Chondrocyte (in vitro differentiated cells): ENCODE results near the gene ITIH1. TPM values are rescaled to one million over a fixed set of nuclear protein-coding genes. Genes with fewer than 3 reads are reported as not detected.

Experiments used
- DNase-seq: peaks from one replicate; pipeline ENCODE4 v3.0.0; 2021; ENCODE audit warnings: mixed read lengths, low spot score
- H3K27ac Mint-ChIP-seq: one replicate; pipeline ENCODE4 v1.8.0; 2021; ENCODE audit warnings: mild to moderate bottlenecking, moderate library complexity, mixed read lengths; ENCODE audit not compliant: unreplicated experiment
- H3K27me3 Mint-ChIP-seq: 2 replicates; pipeline ENCODE4 v1.8.0; 2021; ENCODE audit warnings: low read depth, mixed read lengths
- H3K36me3 Mint-ChIP-seq: 2 replicates; pipeline ENCODE4 v1.8.0; 2021; ENCODE audit warnings: low read depth, mixed read lengths
- H3K4me1 Mint-ChIP-seq: 2 replicates; pipeline ENCODE4 v1.8.0; 2021; ENCODE audit warnings: low read depth, mild to moderate bottlenecking, mixed read lengths
- H3K4me3 Mint-ChIP-seq: one replicate; pipeline ENCODE4 v1.8.0; 2021; ENCODE audit warnings: mild to moderate bottlenecking, moderate library complexity, mixed read lengths; ENCODE audit not compliant: unreplicated experiment
- H3K9me3 Mint-ChIP-seq: 2 replicates; pipeline ENCODE4 v1.8.0; 2021; ENCODE audit warnings: low read depth, mixed read lengths
- CTCF ChIP-seq: fragments of 200-600 bp; sonication (generic); IDR thresholded peaks from 2 replicates; pipeline ENCODE4 v1.5.0; 2021; ENCODE audit warnings: antibody characterized with exemption, mild to moderate bottlenecking, moderate library complexity
- total RNA-seq: library from RNA; stranded (reverse); gene quantifications from 3 replicates; pipeline ENCODE4 v1.2.1, GENCODE V29; 2021

The ITIH1 gene
- total RNA-seq, 1 donor from 2014 or later = not detected

GRCh38 chr3:52838561-52839267 lies 61.3 kb downstream of the ITIH1 start:
- Mint-ChIP-seq H3K4me1 (peaks cover 37% of the 10 kb centered on the region), H3K9me3 (no peaks in the 10 kb centered on the region), H3K27me3 (no peaks in the 10 kb centered on the region), H3K27ac (no peak overlapping the region), H3K36me3 (peaks cover 12% of the 10 kb centered on the region), H3K4me3 (no peak overlapping the region)
- no peak for TF ChIP-seq CTCF
- no peak for DNase-seq

GRCh38 chr3:52839268-52839575 lies 61.8 kb downstream of the ITIH1 start:
- DNase-seq = no peak
- no peak for TF ChIP-seq CTCF
- peaks cover 12% of the 10 kb centered on the region for H3K36me3 Mint-ChIP-seq
- H3K4me1 Mint-ChIP-seq = peaks cover 38% of the 10 kb centered on the region
- no peak overlapping the region for H3K4me3 Mint-ChIP-seq
- H3K9me3 Mint-ChIP-seq = no peaks in the 10 kb centered on the region
- H3K27me3 Mint-ChIP-seq = no peaks in the 10 kb centered on the region
- no peak overlapping the region for H3K27ac Mint-ChIP-seq

GRCh38 chr3:52839892-52840545 lies 62.6 kb downstream of the ITIH1 start:
- H3K4me1 Mint-ChIP-seq = peaks cover 38% of the 10 kb centered on the region
- H3K27ac Mint-ChIP-seq = no peak overlapping the region
- H3K9me3 Mint-ChIP-seq = no peaks in the 10 kb centered on the region
- H3K4me3 Mint-ChIP-seq = no peak overlapping the region
- peaks cover 10% of the 10 kb centered on the region for H3K36me3 Mint-ChIP-seq
- no peaks in the 10 kb centered on the region for H3K27me3 Mint-ChIP-seq
- no peak for TF ChIP-seq CTCF
- no peak for DNase-seq

- peaks cover 10% of the 10 kb centered on the region for H3K36me3 Mint-ChIP-seq
- H3K4me3 Mint-ChIP-seq = no peak overlapping the region
- H3K9me3 Mint-ChIP-seq = no peaks in the 10 kb centered on the region
- peaks cover 41% of the 10 kb centered on the region for H3K4me1 Mint-ChIP-seq
- no peak for TF ChIP-seq CTCF
- H3K27ac Mint-ChIP-seq = no peak overlapping the region
- DNase-seq = no peak
- H3K27me3 Mint-ChIP-seq = no peaks in the 10 kb centered on the region
Observed at GRCh38 chr3:52841211-52841980, 64.0 kb downstream of the ITIH1 start.

Other genes starting within 250 kb of the ITIH1 start
- 283 to 309 TPM (median 298 TPM) in 3 replicates for gene NT5DC2, start 243.7 kb upstream of the ITIH1 start, total RNA-seq
- 13.7 to 30.4 TPM (median 16.9 TPM) in 3 replicates for gene UQCC5, start 241.0 kb upstream of the ITIH1 start, total RNA-seq
- 66.1 to 76.0 TPM (median 69.0 TPM) in 3 replicates for gene PBRM1, start 91.7 kb upstream of the ITIH1 start, total RNA-seq
- 61.5 to 91.9 TPM (median 66.4 TPM) in 3 replicates for gene GNL3, start 91.6 kb upstream of the ITIH1 start, total RNA-seq
- gene GLT8D1, start 71.8 kb upstream of the ITIH1 start, total RNA-seq = 90.7 to 124 TPM (median 91.2 TPM) in 3 replicates
- 106 to 135 TPM (median 110 TPM) in 3 replicates for gene SPCS1, start 71.5 kb upstream of the ITIH1 start, total RNA-seq
- gene NEK4, start 6.7 kb upstream of the ITIH1 start, total RNA-seq = 11.3 to 15.6 TPM (median 11.6 TPM) in 3 replicates
- 3.5 to 17.8 TPM (median 16.9 TPM) in 3 replicates for gene ITIH3, start 17.2 kb downstream of the ITIH1 start, total RNA-seq
- 5.2 to 8.3 TPM (median 6.3 TPM) in 3 replicates for gene ITIH4, start 53.1 kb downstream of the ITIH1 start, total RNA-seq
- 1.4 to 9.2 TPM (median 6.9 TPM) in 3 replicates for gene MUSTN1, start 57.4 kb downstream of the ITIH1 start, total RNA-seq
- 18.7 to 19.0 TPM (median 18.9 TPM) in 3 replicates for gene STIMATE, start 119.9 kb downstream of the ITIH1 start, total RNA-seq